HEK293T (cell line): Measurements from ENCODE around the gene TMPRSS6.

ENCODE experiments used
- BHLHE40 ChIP-seq: fragments of 450-650 bp; IDR thresholded peaks from 2 replicates; pipeline ENCODE4 v1.6.1; 2016; ENCODE audit warnings: mild to moderate bottlenecking, moderate library complexity, borderline replicate concordance
- CTBP1 ChIP-seq: fragments of 450-650 bp; IDR thresholded peaks from 2 replicates; pipeline ENCODE4 v1.6.1; 2016; ENCODE audit warnings: borderline replicate concordance
- FOXA1 ChIP-seq: fragments of 450-650 bp; IDR thresholded peaks from 2 replicates; pipeline ENCODE4 v1.6.1; 2016; ENCODE audit warnings: mild to moderate bottlenecking
- FOXK2 ChIP-seq: fragments of 450-650 bp; IDR thresholded peaks from 2 replicates; pipeline ENCODE4 v1.6.1; 2016; ENCODE audit warnings: mild to moderate bottlenecking
- FOXM1 ChIP-seq: fragments of 450-650 bp; IDR thresholded peaks from 2 replicates; pipeline ENCODE4 v1.6.1; 2017; ENCODE audit warnings: mild to moderate bottlenecking, borderline replicate concordance
- HDGF ChIP-seq: fragments of 450-650 bp; IDR thresholded peaks from 2 replicates; pipeline ENCODE4 v1.6.1; 2017; ENCODE audit warnings: antibody characterized with exemption, borderline replicate concordance
- SP1 ChIP-seq: fragments of 450-650 bp; IDR thresholded peaks from 2 replicates; pipeline ENCODE4 v1.6.1; 2017
- ZNF384 ChIP-seq: fragments of 450-650 bp; IDR thresholded peaks from 2 replicates; pipeline ENCODE4 v1.6.1; 2016
- TF ChIP-seq, protein P1 (sequence below): fragments of 450-650 bp; IDR thresholded peaks from 2 replicates; pipeline ENCODE4 v1.6.1; 2016

DNA sequence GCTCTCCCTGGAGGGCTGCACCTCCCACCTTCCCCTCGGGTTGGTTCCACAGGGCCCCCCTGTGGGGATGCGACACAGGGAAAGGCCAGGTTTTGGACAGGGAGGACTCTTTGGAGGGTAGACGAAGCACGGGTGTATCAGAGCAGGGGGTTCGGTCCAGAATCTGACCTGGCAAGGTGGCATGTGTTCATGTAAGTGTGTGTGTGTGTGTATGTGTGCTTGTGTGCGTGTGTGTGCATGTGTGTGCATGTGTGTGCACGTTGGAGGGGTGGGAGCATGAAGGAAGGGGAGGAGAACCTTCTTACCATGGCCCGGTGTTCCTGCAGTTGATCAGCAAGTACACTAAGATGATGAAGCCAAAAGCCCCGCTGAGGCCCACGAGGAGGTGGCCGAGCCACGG lies 25.5 kb upstream of the TMPRSS6 start:
- TF ChIP-seq CTBP1 (no peak), FOXM1 (no peak), SP1 (no peak), BHLHE40 (no peak), HDGF (no peak), FOXK2 (no peak), FOXA1 (no peak), ZNF384 (no peak)
- TF ChIP-seq, protein P1, sequence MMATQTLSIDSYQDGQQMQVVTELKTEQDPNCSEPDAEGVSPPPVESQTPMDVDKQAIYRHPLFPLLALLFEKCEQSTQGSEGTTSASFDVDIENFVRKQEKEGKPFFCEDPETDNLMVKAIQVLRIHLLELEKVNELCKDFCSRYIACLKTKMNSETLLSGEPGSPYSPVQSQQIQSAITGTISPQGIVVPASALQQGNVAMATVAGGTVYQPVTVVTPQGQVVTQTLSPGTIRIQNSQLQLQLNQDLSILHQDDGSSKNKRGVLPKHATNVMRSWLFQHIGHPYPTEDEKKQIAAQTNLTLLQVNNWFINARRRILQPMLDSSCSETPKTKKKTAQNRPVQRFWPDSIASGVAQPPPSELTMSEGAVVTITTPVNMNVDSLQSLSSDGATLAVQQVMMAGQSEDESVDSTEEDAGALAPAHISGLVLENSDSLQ, result no peak
